Measurements from ENCODE around the gene COL4A6. TPM values are rescaled to one million over a fixed set of nuclear protein-coding genes. Genes with fewer than 3 reads are reported as not detected.
A peak's percentile ranks its signal among the peaks of the same experiment; 100 is the strongest.

Gene COL4A6
- total RNA-seq, 1 donor from 2014 or later, result 1.8 TPM

- H3K27ac ChIP-seq, result no peak overlapping the region
- intact Hi-C loops (cut with DNase I), result no loop called here
- no peaks in the 10 kb centered on the region for H3K27me3 ChIP-seq
- no peak for ATAC-seq
- no peaks in the 10 kb centered on the region for H3K4me1 ChIP-seq
- H3K9me3 ChIP-seq, result no peaks in the 10 kb centered on the region
- H3K4me3 ChIP-seq, result no peak overlapping the region
- no peaks in the 10 kb centered on the region for H3K36me3 ChIP-seq
- TF ChIP-seq CTCF (IDR thresholded peaks at IDR 0.05), result peak; percentile 35
- DNase-seq, result no peak
These were observed 134.0 kb downstream of the COL4A6 start for GRCh38 chrX:108304210-108304609.

GRCh38 chrX:108303682-108304081, 134.5 kb downstream of the COL4A6 start:
- no peak for DNase-seq
- no peak for ATAC-seq

GRCh38 chrX:108299704-108300103, 138.5 kb downstream of the COL4A6 start:
- Histone ChIP-seq H3K9me3 (no peaks in the 10 kb centered on the region), H3K27ac (no peak overlapping the region), H3K27me3 (no peaks in the 10 kb centered on the region), H3K4me3 (no peak overlapping the region), H3K4me1 (no peaks in the 10 kb centered on the region), H3K36me3 (no peaks in the 10 kb centered on the region)
- no peak for TF ChIP-seq CTCF (IDR thresholded peaks at IDR 0.05)
- no peak for DNase-seq
- ATAC-seq, result no peak
- intact Hi-C loops (cut with DNase I), result no loop called here

More at GRCh38 chrX:108303682-108304081, 134.5 kb downstream of the COL4A6 start:
- H3K4me1 ChIP-seq, result no peaks in the 10 kb centered on the region
- intact Hi-C loops (cut with DNase I), result no loop called here
- H3K4me3 ChIP-seq, result no peak overlapping the region
- no peak for TF ChIP-seq CTCF (IDR thresholded peaks at IDR 0.05)
- no peaks in the 10 kb centered on the region for H3K27me3 ChIP-seq
- H3K36me3 ChIP-seq, result no peaks in the 10 kb centered on the region
- H3K27ac ChIP-seq, result no peak overlapping the region
- H3K9me3 ChIP-seq, result no peaks in the 10 kb centered on the region

- no peak for DNase-seq
- no peak for ATAC-seq
- Histone ChIP-seq H3K27me3 (no peaks in the 10 kb centered on the region), H3K27ac (no peak overlapping the region), H3K4me3 (no peak overlapping the region), H3K36me3 (no peaks in the 10 kb centered on the region), H3K9me3 (no peaks in the 10 kb centered on the region), H3K4me1 (no peaks in the 10 kb centered on the region)
- no peak for TF ChIP-seq CTCF (IDR thresholded peaks at IDR 0.05)
- intact Hi-C loops (cut with DNase I), result no loop called here
These were observed 139.1 kb downstream of the COL4A6 start for GRCh38 chrX:108299101-108299591.

GRCh38 chrX:108298165-108298602, 140.0 kb downstream of the COL4A6 start:
- Histone ChIP-seq H3K4me1 (no peaks in the 10 kb centered on the region), H3K9me3 (no peaks in the 10 kb centered on the region), H3K36me3 (no peaks in the 10 kb centered on the region), H3K27ac (no peak overlapping the region), H3K4me3 (no peak overlapping the region), H3K27me3 (no peaks in the 10 kb centered on the region)
- DNase-seq (peak; percentile 37), ATAC-seq (no peak)
- TF ChIP-seq CTCF (IDR thresholded peaks at IDR 0.05), result no peak
- intact Hi-C loops (cut with DNase I), result no loop called here

GRCh38 chrX:108297290-108297689, 140.9 kb downstream of the COL4A6 start:
- no peak overlapping the region for H3K4me3 ChIP-seq
- intact Hi-C loops (cut with DNase I), result no loop called here
- no peak for TF ChIP-seq CTCF (IDR thresholded peaks at IDR 0.05)
- no peaks in the 10 kb centered on the region for H3K4me1 ChIP-seq
- DNase-seq (no peak), ATAC-seq (no peak)
- H3K27me3 ChIP-seq, result no peaks in the 10 kb centered on the region
- no peaks in the 10 kb centered on the region for H3K36me3 ChIP-seq
- no peak overlapping the region for H3K27ac ChIP-seq
- no peaks in the 10 kb centered on the region for H3K9me3 ChIP-seq

Data from upper lobe of right lung (tissue), 1 donor.